ENCODE data around the gene SMARCD2.

- TF ChIP-seq, protein P1, sequence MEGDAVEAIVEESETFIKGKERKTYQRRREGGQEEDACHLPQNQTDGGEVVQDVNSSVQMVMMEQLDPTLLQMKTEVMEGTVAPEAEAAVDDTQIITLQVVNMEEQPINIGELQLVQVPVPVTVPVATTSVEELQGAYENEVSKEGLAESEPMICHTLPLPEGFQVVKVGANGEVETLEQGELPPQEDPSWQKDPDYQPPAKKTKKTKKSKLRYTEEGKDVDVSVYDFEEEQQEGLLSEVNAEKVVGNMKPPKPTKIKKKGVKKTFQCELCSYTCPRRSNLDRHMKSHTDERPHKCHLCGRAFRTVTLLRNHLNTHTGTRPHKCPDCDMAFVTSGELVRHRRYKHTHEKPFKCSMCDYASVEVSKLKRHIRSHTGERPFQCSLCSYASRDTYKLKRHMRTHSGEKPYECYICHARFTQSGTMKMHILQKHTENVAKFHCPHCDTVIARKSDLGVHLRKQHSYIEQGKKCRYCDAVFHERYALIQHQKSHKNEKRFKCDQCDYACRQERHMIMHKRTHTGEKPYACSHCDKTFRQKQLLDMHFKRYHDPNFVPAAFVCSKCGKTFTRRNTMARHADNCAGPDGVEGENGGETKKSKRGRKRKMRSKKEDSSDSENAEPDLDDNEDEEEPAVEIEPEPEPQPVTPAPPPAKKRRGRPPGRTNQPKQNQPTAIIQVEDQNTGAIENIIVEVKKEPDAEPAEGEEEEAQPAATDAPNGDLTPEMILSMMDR (IDR thresholded peaks at IDR 0.05), result no peak
- no peak for TF ChIP-seq ZFX (IDR thresholded peaks at IDR 0.05; ENCODE audit: borderline replicate concordance)
Measured at GRCh38 chr17:63828936-63829335, 13.5 kb downstream of the SMARCD2 start.
